Measurements from ENCODE around the gene TRAPPC2L. TPM values are rescaled to one million over a fixed set of nuclear protein-coding genes. Genes with fewer than 3 reads are reported as not detected.

TRAPPC2L gene
- polyA plus RNA-seq, 3 donors = 38.8 to 89.3 (median 82.4) TPM

- H3K4me3 ChIP-seq (replicated peaks in 1 of 3; ENCODE audit: low read depth in 2 of 3, low read length in 3 of 3) = no peak overlapping the region
- 97% methylated on average over 36 of the region's 36 CpGs for WGBS (ENCODE audit: insufficient coverage)
- H3K27ac ChIP-seq (ENCODE audit: low read depth in 1 of 2, low read length in 2 of 2) = no peak overlapping the region
- DNase-seq = no peak
- peaks cover 60 to 89% of the 10 kb centered on the region in 2 donors for H3K36me3 Mint-ChIP-seq
- H3K4me2 ChIP-seq (replicated peaks; ENCODE audit: extremely low read depth, low read length, poor library complexity, severe bottlenecking) = no peak overlapping the region
- peaks cover 0 to 7% of the 10 kb centered on the region in 2 donors for H3K9me3 ChIP-seq (replicated peaks in 1 of 2; ENCODE audit: control insufficient read depth in 1 of 2, insufficient read depth in 1 of 2, low read length in 2 of 2)
- H3K27me3 ChIP-seq (ENCODE audit: control insufficient read depth in 2 of 2, insufficient read depth in 2 of 2, low read length in 2 of 2) = no peaks in the 10 kb centered on the region
- no peak for TF ChIP-seq CTCF (IDR thresholded peaks at IDR 0.05)
- H3K9me3 Mint-ChIP-seq = peaks cover 0 to 9% (median 1%) of the 10 kb centered on the region in 7 donors
- intact Hi-C loops (cut with micrococcal nuclease) = no loop called here
- H3K4me1 ChIP-seq (ENCODE audit: control insufficient read depth in 1 of 2, insufficient read depth in 2 of 2, low read length in 2 of 2) = no peaks in the 10 kb centered on the region
- H2AFZ ChIP-seq (ENCODE audit: insufficient read depth, low read depth, low read length, poor library complexity, severe bottlenecking) = no peak overlapping the region
- no peaks in the 10 kb centered on the region for H3K27me3 Mint-ChIP-seq (ENCODE audit: low read depth in 3 of 3)
- H3K79me2 ChIP-seq (ENCODE audit: insufficient read depth, low read length) = no peaks in the 10 kb centered on the region
- H3K4me1 Mint-ChIP-seq = no peaks in the 10 kb centered on the region
- peaks cover 98% of the 10 kb centered on the region for H4K20me1 ChIP-seq (ENCODE audit: insufficient read depth, low read length)
- no peak overlapping the region for H3K9ac ChIP-seq (ENCODE audit: insufficient read depth, low read length, poor library complexity, severe bottlenecking)
- H3K27ac Mint-ChIP-seq = no peak overlapping the region
- H3K36me3 ChIP-seq (replicated peaks in 1 of 2; ENCODE audit: control insufficient read depth in 1 of 2, insufficient read depth in 2 of 2, low read length in 2 of 2) = peaks cover 89 to 100% of the 10 kb centered on the region in 2 donors
- no peak overlapping the region for H3K4me3 Mint-ChIP-seq
Observed at GRCh38 chr16:88880226-88881006, 23.5 kb downstream of the TRAPPC2L start.

- peaks cover 98% of the 10 kb centered on the region for H4K20me1 ChIP-seq (ENCODE audit: insufficient read depth, low read length)
- H3K4me3 ChIP-seq (replicated peaks in 1 of 3; ENCODE audit: low read depth in 2 of 3, low read length in 3 of 3) = no peak overlapping the region
- Mint-ChIP-seq H3K9me3 (peaks cover 0 to 9% (median 0%) of the 10 kb centered on the region in 7 donors), H3K27ac (no peak overlapping the region), H3K4me3 (no peak overlapping the region), H3K36me3 (peaks cover 57 to 89% of the 10 kb centered on the region in 2 donors), H3K27me3 (ENCODE audit: low read depth in 3 of 3) (no peaks in the 10 kb centered on the region), H3K4me1 (no peaks in the 10 kb centered on the region)
- H3K27ac ChIP-seq (ENCODE audit: low read depth in 1 of 2, low read length in 2 of 2) = no peak overlapping the region
- H3K27me3 ChIP-seq (ENCODE audit: control insufficient read depth in 2 of 2, insufficient read depth in 2 of 2, low read length in 2 of 2) = no peaks in the 10 kb centered on the region
- WGBS (ENCODE audit: insufficient coverage) = 95% methylated on average over 29 of the region's 46 CpGs
- H3K79me2 ChIP-seq (ENCODE audit: insufficient read depth, low read length) = no peaks in the 10 kb centered on the region
- TF ChIP-seq CTCF (IDR thresholded peaks at IDR 0.05) = no peak
- H3K36me3 ChIP-seq (replicated peaks in 1 of 2; ENCODE audit: control insufficient read depth in 1 of 2, insufficient read depth in 2 of 2, low read length in 2 of 2) = peaks cover 90 to 100% of the 10 kb centered on the region in 2 donors
- H3K9me3 ChIP-seq (replicated peaks in 1 of 2; ENCODE audit: control insufficient read depth in 1 of 2, insufficient read depth in 1 of 2, low read length in 2 of 2) = peaks cover 0 to 7% of the 10 kb centered on the region in 2 donors
- H3K4me2 ChIP-seq (replicated peaks; ENCODE audit: extremely low read depth, low read length, poor library complexity, severe bottlenecking) = no peak overlapping the region
- DNase-seq = no peak
- no peak overlapping the region for H2AFZ ChIP-seq (ENCODE audit: insufficient read depth, low read depth, low read length, poor library complexity, severe bottlenecking)
- no peak overlapping the region for H3K9ac ChIP-seq (ENCODE audit: insufficient read depth, low read length, poor library complexity, severe bottlenecking)
- intact Hi-C loops (cut with micrococcal nuclease) = no loop called here
- no peaks in the 10 kb centered on the region for H3K4me1 ChIP-seq (ENCODE audit: control insufficient read depth in 1 of 2, insufficient read depth in 2 of 2, low read length in 2 of 2)
Observed at GRCh38 chr16:88881007-88881615, 24.2 kb downstream of the TRAPPC2L start.
